WERI-Rb-1 (cell line): ENCODE measurements around the gene ENO3.

Experiments
- DNase-seq: peaks from one replicate; pipeline ENCODE4 v3.0.0-alpha.2; 2020
- H3K27ac ChIP-seq: fragments of 250-450 bp; sonication (Bioruptor Pico); 2 replicates; pipeline ENCODE4 v1.5.1; 2020; ENCODE audit warnings: mild to moderate bottlenecking, moderate library complexity
- H3K27me3 ChIP-seq: fragments of 250-450 bp; sonication (Bioruptor Pico); 2 replicates; pipeline ENCODE4 v1.5.1; 2021; ENCODE audit warnings: mild to moderate bottlenecking, low read depth, moderate library complexity; ENCODE audit not compliant: insufficient read depth, severe bottlenecking
- H3K36me3 ChIP-seq: fragments of 250-450 bp; sonication (Bioruptor Pico); 2 replicates; pipeline ENCODE4 v1.5.1; 2020; ENCODE audit warnings: mild to moderate bottlenecking, moderate library complexity
- H3K4me3 ChIP-seq: 2 replicates; pipeline ENCODE4 v1.5.1; 2011; ENCODE audit warnings: low read depth, mild to moderate bottlenecking, control low read depth, low read length
- H3K9me3 ChIP-seq: fragments of 250-450 bp; sonication (Bioruptor Pico); 2 replicates; pipeline ENCODE4 v1.5.1; 2021; ENCODE audit warnings: mild to moderate bottlenecking, moderate library complexity; ENCODE audit not compliant: severe bottlenecking
- TF ChIP-seq, protein P1 (sequence below): IDR thresholded peaks from 2 replicates; pipeline ENCODE4 v1.5.1; 2011; ENCODE audit warnings: low read depth, mild to moderate bottlenecking, control low read depth, inconsistent platforms, low read length

The ENO3 gene

GRCh38 chr17:4980644-4981216 lies 29.8 kb downstream of the ENO3 start:
- Histone ChIP-seq H3K27me3 (no peaks in the 10 kb centered on the region), H3K27ac (peak overlapping the region; percentile 37), H3K4me3 (no peak overlapping the region), H3K9me3 (no peaks in the 10 kb centered on the region), H3K36me3 (peaks cover 54% of the 10 kb centered on the region)
- DNase-seq: peak; percentile 58
- TF ChIP-seq, protein P1, sequence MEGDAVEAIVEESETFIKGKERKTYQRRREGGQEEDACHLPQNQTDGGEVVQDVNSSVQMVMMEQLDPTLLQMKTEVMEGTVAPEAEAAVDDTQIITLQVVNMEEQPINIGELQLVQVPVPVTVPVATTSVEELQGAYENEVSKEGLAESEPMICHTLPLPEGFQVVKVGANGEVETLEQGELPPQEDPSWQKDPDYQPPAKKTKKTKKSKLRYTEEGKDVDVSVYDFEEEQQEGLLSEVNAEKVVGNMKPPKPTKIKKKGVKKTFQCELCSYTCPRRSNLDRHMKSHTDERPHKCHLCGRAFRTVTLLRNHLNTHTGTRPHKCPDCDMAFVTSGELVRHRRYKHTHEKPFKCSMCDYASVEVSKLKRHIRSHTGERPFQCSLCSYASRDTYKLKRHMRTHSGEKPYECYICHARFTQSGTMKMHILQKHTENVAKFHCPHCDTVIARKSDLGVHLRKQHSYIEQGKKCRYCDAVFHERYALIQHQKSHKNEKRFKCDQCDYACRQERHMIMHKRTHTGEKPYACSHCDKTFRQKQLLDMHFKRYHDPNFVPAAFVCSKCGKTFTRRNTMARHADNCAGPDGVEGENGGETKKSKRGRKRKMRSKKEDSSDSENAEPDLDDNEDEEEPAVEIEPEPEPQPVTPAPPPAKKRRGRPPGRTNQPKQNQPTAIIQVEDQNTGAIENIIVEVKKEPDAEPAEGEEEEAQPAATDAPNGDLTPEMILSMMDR: peak; percentile 72

DNA sequence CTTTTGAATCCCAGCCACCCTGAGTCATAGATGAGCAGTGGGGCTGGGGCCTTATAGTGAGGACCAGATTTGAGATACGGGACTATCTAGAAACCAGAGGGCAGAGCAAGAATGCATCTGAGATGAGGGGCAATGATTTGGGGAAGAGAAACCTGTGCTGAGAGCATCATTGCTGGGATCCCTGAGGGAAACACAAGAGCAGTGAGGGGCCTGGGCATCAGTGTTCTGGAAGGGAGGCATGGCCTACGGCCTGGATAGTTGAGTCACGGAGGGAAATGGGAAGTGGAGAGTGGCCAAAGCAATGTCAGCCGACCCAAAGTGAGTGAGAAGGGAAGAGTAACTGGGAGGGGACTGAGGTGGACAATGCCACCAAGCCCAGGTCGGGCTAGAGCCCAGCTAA lies 31.4 kb downstream of the ENO3 start:
- TF ChIP-seq, protein P1: no peak
- H3K9me3 ChIP-seq: no peaks in the 10 kb centered on the region
- no peaks in the 10 kb centered on the region for H3K27me3 ChIP-seq
- H3K27ac ChIP-seq: no peak overlapping the region
- no peak overlapping the region for H3K4me3 ChIP-seq
- peaks cover 39% of the 10 kb centered on the region for H3K36me3 ChIP-seq
- no peak for DNase-seq

DNA sequence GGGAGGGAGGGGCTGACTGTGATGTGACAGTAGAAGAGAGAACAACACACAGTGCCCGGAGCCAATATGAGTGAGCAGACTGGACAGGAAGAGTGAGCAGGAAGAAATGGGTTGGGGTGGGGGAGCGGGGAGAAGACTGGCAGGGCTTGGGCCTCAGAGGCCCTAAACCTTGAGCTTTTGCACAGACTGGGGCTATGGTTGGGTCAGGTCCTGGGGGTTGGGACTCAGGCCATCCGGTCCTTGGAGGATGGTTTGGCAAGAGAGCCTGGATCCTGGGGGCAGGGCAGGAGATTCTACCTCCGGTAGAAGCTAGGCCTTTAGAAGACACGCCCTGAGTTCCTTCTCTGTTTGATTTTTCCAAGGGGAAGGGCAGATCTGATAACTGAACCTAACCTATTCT lies 35.5 kb downstream of the ENO3 start:
- no peak for DNase-seq
- Histone ChIP-seq H3K27me3 (no peaks in the 10 kb centered on the region), H3K27ac (peak overlapping the region; percentile 74), H3K9me3 (no peaks in the 10 kb centered on the region), H3K36me3 (peaks cover 12% of the 10 kb centered on the region), H3K4me3 (peak overlapping the region; percentile 73)
- TF ChIP-seq, protein P1: no peak

GRCh38 chr17:4986951-4987766 lies 36.2 kb downstream of the ENO3 start, which contains the start of gene CAMTA2:
Gene CAMTA2 (minus strand): TSS chr17:4987675. CDS start chr17:4986222, 1,453 bp downstream.
- H3K9me3 ChIP-seq: no peaks in the 10 kb centered on the region
- H3K4me3 ChIP-seq: peak within 1 kb of the TSS; percentile 73
- peaks cover 11% of the 10 kb centered on the region for H3K36me3 ChIP-seq
- H3K27ac ChIP-seq: peak within 1 kb of the TSS; percentile 74
- peak; percentile 94 for DNase-seq
- no peaks in the 10 kb centered on the region for H3K27me3 ChIP-seq
- TF ChIP-seq, protein P1: peak; percentile 93

GRCh38 chr17:4987767-4988567 lies 37.0 kb downstream of the ENO3 start:
- H3K36me3 ChIP-seq: peaks cover 11% of the 10 kb centered on the region
- H3K27me3 ChIP-seq: no peaks in the 10 kb centered on the region
- no peaks in the 10 kb centered on the region for H3K9me3 ChIP-seq
- DNase-seq: no peak
- H3K4me3 ChIP-seq: peak overlapping the region; percentile 73
- H3K27ac ChIP-seq: peak overlapping the region; percentile 74
- TF ChIP-seq, protein P1: no peak
